NCI-H345 (cell line): ENCODE results near the gene PSAPL1.
"Not testable (repeated sequence)": the region's sequence is repeated elsewhere in the genome, so short reads cannot be mapped to it uniquely, and the experiment has no call there.

ENCODE experiments used
- DNase-seq: peaks from one replicate; lab custom pipeline; 2025; lab: John Stamatoyannopoulos, UW

The PSAPL1 gene

DNA sequence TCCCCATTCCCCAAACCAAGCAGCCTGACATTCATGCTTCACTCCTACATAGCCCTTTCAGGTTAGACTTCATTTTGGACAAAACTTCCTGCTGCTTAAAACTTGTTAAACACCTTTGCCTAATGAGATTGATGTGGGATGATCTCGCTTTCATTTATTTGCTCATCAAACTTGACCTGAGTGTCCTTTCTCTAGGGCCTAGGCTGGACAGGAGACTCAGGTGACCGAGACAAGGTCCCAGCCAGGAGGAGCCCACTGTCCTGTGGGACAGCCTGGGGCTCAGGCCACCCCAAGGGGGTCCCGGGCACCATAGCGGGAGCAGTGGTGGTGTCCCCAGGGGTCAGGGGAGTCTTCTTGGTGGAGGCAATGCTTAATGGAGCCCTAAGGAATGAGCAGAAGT, 23.7 kb upstream of the PSAPL1 start:
- DNase-seq: no peak

DNA sequence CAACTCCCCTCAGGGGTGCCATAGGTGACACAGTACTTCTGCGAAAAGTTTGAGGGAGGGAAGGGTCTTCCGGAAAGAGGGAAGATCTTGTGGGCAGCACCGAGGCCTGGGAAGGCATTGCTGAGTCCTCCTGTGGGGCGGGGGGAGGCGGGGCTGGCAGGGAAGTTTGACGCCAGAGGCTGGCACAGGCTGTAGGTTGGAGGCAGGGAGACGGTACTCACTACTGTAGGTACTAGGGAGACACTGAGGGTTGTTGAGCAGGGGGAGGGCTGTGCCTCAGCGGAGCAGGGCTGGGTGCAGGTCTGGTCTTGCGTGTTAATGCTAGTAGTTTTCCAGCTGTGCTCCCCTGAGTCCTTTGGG, 23.3 kb upstream of the PSAPL1 start:
- no peak for DNase-seq

DNA sequence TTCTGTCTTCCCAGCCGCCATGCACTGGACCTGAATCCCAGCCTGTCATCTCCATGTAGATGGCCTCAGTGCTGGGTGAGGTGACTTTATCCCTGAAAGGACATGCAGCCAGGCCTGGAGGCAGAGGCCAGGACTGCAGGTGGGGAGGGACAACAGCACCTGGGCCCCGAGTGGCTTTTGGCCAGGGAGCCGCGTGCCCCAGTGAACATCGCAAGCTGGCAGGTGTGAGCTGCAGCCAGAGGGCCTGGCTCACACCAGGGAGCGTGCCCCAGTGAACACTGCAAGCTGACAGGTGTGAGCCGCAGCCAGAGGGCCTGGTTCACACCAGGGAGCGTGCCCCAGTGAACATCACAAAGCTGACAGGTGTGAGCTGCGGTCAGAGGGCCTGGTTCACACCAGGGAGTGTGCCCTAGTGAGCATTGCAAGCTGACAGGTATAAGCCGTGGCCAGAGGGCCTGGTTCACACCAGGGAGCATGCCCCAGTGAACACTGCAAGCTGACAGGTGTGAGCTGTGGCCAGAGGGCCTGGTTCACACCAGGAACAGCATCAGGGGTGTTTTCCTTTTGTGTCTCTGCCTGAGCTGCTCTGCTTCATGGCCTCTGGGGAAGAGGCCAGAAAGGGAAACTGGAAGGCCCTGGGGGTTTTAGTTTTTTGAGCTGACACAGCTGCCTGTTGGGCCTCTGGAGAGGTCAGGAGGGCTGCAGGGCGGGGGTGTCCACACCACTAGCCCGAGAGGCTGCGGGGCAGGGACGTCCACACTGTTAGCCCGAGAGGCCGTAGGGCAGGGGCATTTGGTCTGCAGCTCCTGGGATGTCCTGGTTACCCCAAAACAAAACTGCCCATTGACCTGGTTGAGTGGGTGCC, 22.7 kb upstream of the PSAPL1 start:
- no peak for DNase-seq

DNA sequence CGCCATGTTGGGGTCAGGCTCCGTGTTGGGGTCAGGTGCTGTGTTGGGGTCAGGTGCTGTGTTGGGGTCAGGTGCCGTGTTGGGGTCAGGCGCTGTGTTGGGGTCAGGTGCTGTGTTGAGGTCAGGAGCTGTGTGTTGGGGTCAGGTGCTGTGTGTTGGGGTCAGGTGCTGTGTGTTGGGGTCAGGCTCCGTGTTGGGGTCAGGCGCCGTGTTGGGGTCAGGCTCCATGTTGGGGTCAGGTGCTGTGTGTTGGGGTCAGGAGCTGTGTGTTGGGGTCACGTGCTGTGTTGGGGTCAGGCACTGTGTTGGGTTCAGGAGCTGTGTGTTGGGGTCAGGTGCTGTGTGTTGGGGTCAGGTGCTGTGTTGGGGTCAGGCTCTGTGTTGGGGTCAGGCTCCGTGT, 18.1 kb upstream of the PSAPL1 start:
- not testable (repeated sequence) for DNase-seq

DNA sequence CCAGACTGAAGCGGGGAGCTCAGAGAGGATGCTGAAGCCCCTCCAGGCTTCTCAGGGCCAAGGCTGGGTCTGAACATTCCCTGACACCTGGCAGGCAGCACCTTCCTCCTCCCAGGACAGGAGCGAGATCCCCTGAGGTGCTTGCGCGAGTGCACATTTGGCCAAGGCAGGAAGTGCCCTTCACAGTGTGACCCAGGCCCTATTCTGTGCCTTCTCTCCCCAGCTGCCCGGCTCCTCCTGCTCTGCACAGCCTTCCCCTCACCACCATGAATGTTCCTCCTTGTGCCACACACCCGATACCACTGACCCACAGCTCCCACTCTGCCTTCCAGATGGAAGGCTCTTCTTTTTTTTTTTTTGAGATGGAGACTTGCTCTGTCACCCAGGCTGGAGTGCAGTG, 17.1 kb upstream of the PSAPL1 start:
- no peak for DNase-seq

DNA sequence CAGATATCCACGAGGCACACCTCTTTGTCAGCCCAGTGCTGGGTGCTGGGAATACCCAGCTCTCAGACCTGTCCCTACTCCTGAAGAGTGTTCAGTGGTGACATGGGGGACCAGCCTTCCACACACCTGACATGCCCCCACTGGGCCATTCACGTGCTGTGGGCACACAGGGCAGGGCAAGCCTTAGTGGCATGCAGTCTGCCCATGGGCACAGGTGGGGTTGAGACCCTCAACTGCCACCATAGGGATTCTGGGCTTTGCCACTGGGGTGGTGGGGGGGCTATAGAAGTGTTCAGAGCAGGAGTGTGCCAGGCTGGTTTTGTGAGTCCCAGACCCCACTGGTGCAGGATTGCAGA, 16.7 kb upstream of the PSAPL1 start:
- DNase-seq: no peak

DNA sequence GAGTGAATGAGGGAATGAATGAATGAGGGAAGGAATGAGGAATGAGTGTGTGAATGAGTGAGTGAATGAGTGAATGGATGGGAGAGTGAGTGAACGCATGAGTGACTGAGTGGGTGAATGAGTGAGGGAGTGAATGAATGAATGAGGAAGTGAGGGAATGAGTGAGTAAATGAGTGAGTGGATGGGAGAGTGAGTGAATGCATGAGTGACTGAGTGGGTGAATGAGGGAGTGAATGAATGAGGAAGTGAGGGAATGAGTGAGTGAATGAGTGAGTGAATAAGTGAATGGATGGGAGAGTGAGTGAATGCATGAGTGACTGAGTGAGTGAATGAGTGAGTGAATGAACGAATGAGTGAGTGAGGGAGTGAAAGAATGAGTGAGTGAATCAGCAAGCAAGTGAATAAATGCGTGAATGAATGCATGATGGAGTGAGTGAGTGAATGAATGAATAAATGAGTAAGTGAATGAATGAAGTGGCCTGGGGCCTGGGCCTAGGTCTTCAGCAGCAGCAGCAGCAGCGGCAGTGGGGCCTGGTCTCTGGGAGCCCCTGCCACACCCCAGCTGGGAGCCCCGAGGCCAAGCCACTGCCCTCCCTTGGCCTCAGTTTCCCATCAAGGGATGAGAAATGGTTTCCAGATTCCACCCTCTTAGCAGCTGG, 16.2 kb upstream of the PSAPL1 start:
- no peak for DNase-seq

DNA sequence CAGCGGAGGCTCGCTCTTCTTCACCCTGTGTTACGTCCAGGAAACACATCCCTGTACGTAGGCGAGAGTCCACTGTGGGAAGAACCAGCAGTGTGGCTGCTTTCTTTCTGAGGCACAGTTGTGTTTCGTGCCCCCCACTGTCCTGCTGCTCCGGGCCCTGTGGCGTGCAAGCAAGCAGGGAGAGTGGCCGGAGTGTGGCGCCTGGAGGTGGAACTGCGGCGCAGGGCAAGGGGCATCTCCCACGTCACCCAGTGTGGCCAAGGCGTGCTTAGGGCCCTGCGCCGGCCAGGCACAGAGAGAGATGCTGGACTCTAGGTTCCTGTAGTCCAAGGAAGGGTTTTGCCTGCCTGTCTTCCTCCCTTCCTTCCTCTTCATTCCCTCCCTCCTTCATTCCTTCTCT, 13.3 kb upstream of the PSAPL1 start:
- no peak for DNase-seq

DNA sequence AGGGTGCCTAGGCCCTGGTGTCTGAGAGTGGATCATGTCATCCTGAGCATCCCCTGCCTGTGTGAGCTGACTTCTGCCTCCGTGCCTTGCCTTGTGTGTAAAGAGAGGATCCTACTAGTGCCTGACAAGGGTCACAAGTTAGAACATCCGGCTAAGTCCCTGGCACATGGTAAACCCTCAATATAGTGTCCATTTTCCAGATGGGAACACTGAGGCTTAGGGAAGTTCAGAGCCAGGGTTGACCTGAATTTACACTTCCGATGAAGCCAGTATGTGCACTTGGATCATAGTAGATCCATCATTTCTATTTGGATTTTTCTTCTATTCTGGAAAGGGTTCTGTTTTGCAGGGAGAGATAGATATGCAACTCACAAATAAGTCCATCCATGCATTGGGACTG, 12.5 kb upstream of the PSAPL1 start:
- no peak for DNase-seq

DNA sequence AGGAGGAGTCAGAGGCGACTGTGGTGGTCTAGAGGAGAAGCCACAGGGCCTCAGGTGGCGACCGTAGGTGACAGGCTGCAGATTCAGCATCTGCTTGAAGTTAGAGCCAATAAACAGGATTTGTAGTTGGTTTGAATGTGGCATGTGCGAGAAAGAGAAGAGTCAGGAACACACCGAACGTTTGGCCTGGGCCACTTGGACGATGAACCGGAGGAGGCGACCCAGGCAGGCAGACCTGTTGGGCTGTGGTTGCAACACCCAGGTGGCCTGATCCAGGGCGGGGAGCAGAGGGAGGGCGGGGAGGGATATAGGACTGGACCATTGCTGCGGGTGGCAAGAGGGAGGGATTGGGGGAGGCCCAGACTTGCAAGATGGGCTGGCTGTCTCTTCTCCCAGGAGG, 10.0 kb upstream of the PSAPL1 start:
- no peak for DNase-seq

DNA sequence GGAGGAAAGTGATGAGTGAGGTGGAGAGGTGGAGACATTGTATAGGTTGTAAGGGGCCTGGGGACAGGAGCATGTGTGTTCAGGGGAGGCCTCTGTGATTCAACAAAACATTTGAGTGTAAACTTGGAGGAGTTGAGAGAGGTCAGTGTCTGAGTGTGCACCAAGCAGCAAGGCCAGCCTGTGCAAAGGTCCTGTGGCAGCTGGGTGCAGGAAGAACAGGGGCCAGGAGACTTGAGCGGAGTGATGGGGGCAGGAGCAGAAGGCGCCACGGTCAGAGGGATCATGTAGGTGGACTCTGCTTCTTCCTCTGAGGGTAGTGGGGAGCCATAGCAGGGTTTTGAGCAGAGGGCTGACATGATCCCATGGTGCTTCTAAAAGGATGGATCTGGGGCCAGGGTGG, 9.6 kb upstream of the PSAPL1 start:
- no peak for DNase-seq

DNA sequence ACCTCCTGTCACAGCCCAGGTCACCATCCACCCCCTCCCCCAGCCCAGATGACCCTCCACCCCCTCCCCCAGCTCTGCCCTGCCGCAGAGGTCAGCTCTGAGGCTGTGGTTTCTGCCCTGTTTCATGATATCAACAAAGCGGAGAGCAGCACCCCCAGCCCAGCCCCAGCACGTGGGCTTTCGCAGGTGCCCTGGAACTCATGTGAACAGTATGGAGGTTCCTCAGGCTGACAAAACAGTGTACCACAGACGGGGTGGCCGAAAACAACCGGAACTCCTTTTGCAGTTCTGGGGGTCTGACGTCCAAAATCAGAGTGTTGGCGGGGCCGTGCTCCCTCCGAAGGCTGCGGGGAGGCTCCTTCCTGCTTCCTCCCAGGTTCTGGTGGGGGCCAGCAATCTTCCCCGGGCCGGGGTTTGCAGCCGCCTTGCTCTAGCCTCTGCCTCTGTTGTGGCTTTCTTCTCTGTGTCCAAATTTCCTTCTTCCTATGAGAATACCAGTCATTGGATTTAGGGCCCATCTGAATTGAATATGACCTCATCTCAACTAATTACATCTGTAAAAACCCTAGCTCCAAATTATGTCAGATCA, 7.9 kb upstream of the PSAPL1 start:
- DNase-seq: no peak

DNA sequence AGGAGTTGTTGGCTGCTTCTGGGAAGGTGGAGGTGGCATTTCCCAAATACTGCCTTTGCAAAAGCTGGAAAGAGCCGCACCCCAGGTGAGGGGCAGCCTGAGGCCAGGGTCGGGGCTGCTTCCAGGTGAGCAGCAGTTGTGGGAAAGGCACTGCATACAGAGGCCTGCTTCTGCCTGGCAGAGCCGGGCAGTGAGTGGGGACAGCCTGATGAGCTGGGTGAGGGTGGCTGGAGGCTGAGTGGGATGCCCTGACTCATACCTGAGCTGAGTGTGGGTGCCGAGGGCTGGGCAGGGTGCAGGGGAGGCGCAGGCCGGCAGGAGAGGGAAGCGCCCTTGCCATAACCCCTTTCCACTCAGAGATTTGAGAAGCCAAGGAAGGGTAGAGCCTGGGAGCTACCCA, 6.5 kb upstream of the PSAPL1 start:
- no peak for DNase-seq

DNA sequence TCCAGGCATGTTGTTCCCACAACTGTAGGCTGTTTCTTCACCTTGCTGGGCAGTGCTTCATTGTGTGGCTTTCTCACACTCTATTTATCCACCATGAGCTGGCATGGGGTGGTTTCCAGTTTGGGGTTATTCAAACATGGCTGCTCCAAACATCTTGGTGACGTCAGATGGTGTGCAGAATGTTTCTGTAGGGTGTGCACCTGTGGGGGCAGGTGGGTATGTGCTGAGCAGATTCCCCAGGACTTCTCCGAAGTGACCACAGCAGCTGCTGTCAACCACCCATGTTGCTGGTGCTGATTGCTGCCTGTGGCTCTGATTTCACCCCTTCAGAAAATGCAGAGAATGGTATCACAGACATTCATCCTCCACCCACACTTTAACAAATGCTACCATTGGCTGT, 5.0 kb upstream of the PSAPL1 start:
- DNase-seq: no peak

DNA sequence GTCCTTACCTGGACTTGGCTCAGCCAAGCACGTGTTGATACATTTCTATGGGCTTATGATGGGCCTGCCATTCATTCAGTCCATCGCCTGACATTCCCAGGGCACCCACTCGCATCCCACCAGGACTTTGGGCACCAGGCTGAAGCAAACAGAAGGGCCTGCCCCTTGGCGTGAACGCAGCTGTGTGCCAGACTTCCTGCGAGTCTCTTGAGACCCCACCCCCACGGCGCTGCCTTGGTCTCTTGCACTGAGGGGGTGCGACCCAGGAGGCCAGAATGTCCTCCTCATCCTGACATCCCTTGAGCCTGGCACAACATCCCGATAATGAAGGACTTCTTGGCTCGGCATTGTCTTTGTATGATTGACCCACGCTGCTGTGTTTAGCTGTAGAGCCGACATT, 1.5 kb upstream of the PSAPL1 start:
- no peak for DNase-seq

DNA sequence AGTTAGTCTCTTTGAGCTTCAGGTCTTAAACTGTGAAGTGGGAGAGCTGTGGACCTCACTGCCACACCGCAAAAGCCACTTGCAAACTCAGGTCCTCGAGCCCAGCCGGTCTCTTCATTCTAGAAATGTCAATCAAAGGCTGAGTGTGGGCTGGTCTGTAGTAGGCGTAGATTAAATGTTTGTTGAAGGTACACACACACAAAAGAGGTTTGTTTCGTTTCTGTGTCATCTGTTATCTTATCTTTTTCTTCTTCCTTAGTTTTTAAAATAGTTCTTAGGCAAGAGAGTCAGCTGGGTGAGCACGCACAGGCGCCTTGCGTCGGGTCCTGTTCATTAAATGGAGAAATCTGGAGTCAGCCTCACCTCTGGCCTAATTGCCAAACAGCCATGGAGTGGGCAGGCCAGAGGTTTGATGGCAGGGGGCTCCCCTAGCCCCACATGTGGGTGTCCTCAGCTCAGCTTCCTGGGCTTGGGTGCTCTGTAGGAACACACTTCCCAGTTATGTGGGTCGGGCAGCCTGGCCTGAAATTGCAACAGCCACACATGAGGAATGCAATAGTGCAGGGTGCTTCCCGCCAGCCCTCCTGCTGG, 836 bp upstream of the PSAPL1 start:
- no peak for DNase-seq

DNA sequence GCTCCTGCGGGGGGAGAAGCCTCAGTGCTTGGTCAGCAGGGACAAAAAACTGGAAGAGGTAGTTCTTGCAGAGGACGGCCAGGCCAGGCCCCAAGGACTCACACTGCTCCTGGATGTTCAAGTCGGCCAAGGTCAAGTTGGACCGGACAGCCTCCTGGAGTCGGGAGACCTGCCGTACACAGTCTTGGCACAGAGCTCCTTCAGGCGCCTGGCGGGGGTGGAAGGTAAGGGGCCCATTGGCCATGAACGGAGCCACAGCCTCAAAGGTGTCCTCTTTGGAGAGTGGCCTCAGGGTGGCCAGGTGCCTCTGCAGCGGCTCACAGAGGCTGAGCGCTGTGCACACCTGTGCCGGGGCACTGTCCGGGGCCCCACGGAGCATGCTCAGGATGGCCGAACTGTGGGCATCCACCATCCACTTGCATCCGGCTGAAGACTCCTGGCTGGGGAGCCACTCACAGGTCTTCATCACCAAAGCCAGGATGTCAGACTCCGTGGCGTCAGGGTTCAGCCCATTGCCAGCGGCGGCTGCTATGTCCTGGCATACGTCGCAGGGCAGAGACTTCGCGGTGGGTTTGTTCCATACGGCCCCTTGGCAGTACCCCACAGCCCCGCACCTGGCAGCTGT, 477 bp downstream of the PSAPL1 start:
- no peak for DNase-seq

DNA sequence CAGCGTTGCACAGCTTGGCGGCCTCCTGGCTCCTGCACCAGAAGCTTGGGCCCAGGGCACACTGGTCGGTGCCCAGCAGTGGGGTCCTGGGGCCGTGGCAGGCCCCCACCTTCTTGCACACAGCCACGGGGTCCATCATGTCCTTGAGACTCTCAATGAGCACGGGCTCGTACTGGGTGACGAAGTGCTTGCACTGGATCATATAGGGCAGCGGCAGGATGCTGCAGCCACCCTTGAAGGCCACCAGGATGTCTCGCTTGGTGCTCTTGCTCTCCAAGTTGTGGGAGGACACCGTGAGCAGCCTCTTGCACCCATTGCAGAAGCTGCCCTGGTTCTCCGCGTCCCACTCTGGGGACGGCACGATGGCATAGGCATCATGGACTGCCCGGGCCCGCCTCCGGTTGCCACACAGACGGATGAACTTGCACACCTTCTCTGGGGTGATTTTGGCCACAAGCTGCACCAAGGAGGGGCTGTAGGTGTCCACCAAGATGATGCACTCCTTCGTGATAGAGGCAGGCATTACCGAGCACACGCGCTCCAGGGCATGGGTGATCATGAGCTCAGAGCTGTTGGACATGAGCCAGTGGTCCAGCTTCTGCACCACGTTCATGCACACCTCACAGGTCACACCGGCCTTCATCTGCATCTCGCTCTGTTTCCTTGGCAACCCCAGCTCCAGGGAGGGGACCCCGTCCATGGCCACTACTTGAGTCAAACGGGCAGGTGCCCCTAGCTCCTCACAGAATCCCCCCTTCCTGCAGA, 1.2 kb downstream of the PSAPL1 start:
- no peak for DNase-seq

DNA sequence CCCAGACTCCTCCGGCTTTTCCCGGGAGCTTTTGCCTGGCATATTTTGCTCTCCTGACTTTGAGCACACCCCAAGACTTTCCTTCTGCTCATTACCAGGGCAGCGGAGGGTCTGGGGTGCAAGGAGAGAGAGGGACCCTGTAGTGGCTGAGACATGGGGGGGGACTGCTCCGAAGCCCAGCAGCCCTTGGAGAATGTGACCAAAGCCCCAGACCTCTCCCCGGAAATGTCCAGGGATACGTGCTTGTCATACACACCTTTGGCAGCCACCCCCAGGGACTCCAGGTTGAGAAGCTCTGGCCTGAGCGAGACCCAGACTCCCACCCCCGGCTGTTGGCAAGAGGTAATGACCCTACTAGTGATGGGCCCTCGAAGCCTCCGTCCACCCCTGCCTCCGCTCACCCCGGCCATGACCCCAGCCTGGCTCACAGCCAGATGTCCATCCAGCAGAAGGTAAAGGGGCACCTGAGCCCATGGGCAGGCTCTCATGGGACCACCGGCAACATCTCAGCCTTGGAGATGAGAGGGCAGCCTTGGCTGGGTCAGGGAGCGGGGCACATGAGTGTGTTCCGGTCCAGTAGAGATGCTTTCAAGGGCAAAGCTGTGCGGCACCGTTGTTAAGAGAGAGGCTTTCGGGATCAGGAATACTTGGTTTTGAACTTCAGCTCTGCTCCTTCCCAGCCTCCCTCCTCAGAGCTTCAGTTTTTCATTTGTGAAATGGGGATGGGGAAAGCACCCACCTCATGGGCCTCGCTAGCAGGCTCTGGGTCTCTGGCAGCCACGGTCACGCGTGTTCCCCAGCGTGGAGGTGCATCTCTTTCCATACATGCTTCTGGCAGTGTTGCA, 2.0 kb downstream of the PSAPL1 start:
- no peak for DNase-seq

DNA sequence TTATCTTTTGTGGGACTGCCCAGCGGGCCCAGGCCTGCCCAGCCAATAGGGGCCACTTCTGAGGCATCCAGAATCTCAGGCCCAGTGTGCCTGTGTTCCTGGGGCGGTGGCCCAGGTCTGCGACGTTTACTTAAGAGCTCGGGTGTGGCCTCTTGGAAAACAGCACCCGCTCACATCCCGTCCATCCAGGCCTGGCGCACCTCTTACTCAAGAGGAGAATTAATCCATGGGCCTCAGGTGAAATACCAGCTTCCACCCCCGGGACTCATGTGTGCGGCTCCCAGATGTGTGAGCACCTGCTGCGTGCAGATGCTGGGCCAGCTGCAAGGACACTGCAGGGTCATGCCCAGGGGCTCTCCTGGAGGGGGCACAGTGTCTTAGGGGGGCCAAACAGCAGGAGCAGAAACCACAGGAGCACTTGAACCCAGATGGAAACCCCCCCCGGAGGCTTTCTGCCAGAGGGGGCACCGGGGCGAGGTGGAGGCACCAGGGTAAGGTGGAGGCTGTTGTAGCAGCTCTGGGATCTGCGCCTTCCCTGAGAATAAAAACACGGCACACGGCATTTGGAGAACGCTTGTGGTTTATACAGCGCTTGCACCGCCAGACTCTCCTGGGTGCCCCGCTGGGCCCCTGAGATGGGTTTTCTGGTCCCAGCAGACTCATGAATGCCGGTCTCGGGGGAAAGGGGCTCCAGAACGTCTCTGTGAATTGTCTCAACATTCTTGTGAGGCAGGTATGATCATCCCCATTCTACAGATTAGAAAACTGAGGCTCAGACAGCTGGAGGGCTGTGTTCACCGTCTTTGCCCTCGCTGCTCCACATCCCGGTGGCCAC, 2.8 kb downstream of the PSAPL1 start:
- no peak for DNase-seq
